AG08396 (cell line): ENCODE data around the gene HBB.
"Not testable (repeated sequence)": the region's sequence is repeated elsewhere in the genome, so short reads cannot be mapped to it uniquely, and the experiment has no call there.

Experiments used
- DNase-seq: peaks from one replicate; pipeline ENCODE4 v3.0.0; 2012; ENCODE audit warnings: low spot score, mixed read lengths

HBB gene

DNA sequence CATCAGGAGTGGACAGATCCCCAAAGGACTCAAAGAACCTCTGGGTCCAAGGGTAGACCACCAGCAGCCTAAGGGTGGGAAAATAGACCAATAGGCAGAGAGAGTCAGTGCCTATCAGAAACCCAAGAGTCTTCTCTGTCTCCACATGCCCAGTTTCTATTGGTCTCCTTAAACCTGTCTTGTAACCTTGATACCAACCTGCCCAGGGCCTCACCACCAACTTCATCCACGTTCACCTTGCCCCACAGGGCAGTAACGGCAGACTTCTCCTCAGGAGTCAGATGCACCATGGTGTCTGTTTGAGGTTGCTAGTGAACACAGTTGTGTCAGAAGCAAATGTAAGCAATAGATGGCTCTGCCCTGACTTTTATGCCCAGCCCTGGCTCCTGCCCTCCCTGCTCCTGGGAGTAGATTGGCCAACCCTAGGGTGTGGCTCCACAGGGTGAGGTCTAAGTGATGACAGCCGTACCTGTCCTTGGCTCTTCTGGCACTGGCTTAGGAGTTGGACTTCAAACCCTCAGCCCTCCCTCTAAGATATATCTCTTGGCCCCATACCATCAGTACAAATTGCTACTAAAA is at the start of gene HBB:
Gene HBB, minus strand, starts transcription at position 340 of the 579 bp plus-strand sequence. Its CDS starts 50 bp downstream, at position 290.
- DNase-seq = no peak

DNA sequence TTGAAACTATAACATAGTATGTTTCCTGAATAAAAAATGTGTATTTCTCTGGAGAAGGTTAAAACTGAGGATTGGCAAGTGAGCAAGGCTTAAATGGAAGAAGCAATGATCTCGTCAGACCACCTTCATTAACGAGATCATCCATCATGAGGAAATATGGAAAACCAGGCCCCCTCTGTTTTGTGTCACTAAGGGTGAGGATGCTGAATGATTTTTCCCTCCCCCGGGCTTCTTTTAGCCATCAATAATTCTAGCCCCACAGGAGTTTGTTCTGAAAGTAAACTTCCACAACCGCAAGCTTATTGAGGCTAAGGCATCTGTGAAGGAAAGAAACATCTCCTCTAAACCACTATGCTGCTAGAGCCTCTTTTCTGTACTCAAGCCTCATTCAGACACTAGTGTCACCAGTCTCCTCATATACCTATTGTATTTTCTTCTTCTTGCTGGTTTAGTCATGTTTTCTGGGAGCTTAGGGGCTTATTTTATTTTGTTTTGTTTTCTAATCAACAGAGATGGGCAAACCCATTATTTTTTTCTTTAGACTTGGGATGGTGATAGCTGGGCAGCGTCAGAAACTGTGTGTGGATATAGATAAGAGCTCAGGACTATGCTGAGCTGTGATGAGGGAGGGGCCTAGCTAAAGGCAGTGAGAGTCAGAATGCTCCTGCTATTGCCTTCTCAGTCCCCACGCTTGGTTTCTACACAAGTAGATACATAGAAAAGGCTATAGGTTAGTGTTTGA is 48.7 kb upstream of the HBB start:
- DNase-seq = no peak

DNA sequence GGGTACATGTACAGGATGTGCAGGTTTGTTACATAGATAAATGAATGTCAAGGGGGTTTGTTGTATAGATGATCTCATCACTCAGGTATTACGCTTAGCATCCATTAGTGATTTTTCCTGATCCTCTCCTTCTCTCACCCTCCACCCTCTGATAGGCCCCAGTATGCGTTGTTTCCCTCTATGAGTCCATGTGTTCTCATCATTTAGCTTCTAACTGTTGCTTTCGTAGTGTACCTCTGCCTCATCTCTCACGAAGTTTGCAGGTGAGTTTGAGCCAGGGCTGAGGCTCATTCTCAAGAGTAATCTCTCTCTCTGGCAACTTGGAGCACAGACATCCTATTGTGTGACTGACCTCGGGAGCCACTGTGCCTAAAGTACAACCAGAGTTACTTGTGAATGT is 47.5 kb upstream of the HBB start:
- DNase-seq = no peak

DNA sequence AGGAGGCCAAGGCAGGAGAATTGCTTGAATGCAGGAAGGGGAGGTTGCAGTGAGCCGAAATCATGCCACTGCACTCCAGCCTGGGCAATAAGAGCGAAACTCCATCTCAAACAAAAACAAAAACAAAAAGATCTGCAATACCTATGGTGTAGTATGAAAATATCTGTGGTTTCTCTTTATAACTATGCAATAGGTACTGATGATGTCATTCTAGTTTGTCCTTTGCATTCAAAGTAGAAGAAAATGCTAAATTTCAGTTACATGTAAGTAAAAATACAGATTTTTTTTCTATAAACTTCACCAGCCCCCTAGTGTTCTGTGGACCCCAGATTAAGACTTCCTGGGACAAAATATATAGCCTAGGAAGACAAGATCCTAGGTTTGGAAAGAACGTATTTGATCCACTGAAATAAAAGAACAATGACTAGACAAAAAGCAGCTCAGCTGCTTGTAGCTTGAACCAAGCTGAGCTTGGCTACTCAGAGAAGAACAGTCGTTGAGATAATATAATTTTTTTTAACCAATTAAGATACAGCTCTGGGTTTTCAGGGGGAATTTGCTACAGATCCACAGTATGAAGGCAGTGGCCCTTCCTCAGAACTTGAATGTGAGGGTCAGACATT is 45.6 kb upstream of the HBB start:
- no peak for DNase-seq

DNA sequence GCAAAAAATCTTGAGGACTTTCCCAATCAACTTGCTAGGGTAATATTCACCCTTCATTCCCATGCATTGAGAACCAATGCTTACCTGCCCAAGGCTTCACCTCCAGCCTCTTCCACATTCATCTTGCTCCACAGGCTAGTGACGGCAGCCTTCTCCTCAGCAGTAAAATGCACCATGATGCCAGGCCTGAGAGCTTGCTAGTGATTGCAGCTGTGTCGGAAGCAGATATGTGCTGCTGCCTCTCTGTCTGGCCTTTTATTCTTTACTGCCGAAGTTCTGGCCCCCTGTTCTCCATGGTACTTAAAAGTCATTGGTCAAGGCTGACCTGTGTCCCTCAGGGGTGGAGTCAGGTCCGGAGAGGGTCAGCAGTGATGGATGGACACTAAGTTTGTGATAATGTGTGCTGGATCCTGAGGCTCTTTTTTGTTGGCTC is 42.9 kb upstream of the HBB start, which contains the start of gene HBE1:
Gene HBE1, minus strand, starts transcription at position 231 of the 433 bp plus-strand sequence. Its CDS starts 55 bp downstream, at position 176.
- no peak for DNase-seq

DNA sequence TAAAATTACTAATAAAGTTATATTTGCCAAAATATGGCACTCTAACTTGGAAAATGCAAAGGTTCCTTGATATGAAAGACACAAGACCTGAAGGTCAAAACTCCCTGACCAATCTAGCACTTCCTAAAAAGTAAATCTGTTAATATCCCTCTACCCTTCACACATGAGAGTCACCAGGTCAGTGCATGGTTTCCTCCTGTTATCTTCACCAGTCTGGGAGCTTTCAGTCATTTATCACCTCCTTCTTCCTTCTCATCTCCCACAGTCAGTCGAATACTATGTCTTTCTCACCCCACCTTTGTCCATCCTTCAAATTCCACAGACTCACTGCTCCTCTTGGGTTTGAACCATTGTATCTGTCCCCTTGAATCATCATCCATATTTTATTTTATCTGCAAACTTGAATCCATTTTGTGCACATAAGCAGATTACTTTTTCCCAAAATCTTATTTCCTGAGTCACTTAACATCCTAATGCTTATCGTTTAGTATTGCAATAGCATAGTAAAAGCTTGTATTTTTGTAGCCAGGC is 40.2 kb upstream of the HBB start:
- no peak for DNase-seq

DNA sequence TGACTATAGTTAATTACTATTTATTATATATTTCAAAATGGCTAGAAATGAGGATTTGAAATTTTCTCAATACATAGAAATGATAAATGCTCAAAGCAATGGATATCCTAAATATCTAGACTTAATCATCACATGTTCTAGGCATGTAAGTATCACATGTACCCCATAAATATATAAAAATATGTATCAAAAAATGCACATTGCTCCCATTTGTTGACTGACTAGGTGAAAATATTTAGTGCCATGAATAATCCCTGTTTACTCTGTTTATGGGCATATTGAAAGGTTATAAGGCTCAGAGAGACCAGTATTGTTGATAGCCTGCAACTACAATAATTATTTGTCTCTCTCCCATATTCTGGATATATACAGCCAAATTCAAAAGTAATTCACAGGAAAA is 39.7 kb upstream of the HBB start:
- DNase-seq = no peak

DNA sequence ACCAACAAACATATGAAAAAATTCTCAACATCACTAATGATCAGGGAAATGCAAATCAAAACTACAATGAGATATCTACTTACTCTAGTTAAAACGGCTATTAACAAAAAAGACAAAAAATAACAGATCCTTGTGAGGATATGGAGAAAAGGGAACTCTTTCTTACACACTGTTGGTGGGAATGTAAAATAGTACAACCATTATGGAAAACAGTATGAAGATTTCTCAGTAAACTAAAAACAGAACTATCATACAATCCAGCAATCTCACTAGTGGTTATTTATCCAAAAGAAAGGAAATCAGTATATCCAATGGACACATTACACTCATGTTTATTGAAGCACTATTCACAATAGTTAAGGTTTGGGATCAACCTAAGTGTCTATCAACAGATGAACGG is 39.0 kb upstream of the HBB start:
- no peak for DNase-seq

DNA sequence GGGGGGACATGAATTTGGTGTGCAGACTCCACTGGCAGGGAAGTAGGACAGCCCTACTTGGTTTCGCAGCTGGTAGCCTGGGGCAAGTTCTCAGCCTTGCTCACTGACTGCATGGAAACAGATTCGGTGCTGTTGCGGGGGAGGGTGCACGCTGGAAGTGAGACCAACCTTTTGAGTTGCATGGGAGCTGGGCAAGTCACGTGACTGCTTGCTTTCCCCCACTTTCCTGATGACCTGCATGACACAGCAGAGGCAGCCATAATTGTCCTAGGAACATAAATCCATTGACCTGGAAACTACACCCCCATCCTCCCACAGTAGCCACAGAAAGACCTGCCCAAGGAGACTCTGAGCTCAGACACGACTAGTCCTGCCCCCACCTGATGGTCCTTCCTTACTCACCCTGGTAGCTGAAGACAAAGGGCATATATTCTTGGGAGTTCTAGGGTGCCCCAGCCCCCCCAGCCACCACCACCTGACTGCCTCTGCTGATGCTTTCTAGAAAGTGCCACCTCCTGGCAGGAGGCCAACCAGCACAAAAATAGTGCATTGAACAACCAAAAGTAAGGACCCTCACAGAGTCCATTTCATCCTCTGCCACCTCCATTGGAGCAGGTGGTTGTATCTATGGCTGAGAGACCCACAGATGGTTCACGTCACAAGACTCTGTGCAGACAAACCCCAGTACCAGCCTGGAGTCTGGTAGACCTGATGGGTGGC is 31.8 kb upstream of the HBB start:
- no peak for DNase-seq

DNA sequence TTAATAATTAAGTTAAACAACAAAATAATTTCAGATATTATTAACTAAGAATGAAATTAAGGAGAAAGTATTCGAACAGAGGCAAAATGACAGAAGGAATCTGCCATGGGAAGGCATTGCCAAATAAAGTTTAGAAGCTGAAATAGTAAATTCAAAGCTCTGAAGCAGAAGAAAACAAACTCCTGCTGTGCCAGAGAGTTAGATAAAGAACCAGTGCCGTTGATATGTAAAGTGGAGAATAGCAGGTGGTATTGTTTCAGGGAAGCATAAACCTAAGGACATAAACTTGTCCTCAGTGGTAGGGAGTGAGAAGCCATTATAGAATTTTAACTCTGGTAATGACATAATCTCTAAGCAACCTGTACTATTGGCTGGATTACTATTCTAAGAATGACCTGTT is 30.4 kb upstream of the HBB start:
- no peak for DNase-seq

DNA sequence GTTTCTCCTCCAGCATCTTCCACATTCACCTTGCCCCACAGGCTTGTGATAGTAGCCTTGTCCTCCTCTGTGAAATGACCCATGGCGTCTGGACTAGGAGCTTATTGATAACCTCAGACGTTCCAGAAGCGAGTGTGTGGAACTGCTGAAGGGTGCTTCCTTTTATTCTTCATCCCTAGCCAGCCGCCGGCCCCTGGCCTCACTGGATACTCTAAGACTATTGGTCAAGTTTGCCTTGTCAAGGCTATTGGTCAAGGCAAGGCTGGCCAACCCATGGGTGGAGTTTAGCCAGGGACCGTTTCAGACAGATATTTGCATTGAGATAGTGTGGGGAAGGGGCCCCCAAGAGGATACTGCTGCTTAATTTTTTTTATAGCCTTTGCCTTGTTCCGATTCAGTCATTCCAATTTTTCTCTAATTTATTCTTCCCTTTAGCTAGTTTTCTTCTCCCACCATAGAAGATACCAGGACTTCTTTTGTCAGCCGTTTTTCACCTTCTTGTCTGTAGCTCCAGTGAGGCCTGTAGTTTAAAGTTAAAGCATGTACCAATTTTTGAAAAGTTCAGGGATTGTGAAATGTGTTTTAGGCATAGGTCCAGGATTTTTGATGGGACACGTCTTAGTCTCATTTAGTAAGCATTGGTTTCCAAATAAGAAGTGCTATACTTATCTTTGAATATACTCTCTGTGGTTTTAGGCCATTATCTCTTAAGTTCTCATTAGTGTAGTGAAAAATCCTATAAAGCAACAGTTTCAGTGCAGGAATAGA is 28.0 kb upstream of the HBB start, which contains the start of gene HBG2:
Gene HBG2, minus strand, starts transcription at position 136 of the 768 bp plus-strand sequence. Its CDS starts 53 bp downstream, at position 83.
- DNase-seq = not testable (repeated sequence)

DNA sequence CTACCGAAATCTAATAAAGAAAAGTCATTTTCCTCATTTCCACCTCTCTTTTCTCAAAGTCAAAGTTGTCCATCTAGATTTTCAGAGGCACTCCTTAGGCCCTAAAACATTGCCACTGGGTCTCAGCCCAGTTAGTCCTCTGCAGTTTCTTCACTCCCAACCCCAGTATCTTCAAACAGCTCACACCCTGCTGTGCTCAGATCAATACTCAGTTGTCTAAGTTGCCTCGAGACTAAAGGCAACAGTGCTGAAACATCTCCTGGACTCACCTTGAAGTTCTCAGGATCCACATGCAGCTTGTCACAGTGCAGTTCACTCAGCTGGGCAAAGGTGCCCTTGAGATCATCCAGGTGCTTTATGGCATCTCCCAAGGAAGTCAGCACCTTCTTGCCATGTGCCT is 27.2 kb upstream of the HBB start:
- DNase-seq = not testable (repeated sequence)

DNA sequence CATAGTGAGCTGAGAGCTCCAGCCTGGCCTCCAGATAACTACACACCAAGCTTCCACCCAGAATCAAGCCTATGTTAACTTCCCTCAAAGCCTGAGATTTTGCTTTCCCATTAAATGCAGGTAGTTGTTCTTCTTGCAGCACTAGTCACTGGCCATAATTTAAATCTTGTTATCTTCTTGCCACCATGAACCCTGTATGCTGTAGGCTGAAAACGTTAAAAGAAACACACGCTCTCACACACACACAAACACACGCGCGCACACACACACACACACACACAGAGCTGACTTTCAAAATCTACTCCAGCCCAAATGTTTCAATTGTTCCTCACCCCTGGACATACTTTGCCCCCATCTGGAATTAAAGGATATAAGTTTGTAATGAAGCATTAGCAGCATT is 26.6 kb upstream of the HBB start:
- not testable (repeated sequence) for DNase-seq

DNA sequence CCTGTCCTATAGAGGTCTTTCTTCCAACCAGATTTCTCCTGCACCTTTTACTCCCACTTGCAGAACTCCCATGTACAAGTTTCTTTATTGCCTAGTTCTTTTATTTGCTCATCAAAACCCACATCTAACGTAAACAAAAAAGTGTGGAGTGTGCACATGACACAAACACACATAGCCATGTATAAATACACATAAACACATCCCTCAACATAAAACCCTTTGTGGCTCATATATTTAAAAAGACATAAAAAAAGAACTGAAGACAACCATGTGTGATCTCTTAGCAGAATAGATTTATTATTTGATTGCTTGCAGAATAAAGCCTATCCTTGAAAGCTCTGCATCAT is 26.0 kb upstream of the HBB start:
- no peak for DNase-seq

DNA sequence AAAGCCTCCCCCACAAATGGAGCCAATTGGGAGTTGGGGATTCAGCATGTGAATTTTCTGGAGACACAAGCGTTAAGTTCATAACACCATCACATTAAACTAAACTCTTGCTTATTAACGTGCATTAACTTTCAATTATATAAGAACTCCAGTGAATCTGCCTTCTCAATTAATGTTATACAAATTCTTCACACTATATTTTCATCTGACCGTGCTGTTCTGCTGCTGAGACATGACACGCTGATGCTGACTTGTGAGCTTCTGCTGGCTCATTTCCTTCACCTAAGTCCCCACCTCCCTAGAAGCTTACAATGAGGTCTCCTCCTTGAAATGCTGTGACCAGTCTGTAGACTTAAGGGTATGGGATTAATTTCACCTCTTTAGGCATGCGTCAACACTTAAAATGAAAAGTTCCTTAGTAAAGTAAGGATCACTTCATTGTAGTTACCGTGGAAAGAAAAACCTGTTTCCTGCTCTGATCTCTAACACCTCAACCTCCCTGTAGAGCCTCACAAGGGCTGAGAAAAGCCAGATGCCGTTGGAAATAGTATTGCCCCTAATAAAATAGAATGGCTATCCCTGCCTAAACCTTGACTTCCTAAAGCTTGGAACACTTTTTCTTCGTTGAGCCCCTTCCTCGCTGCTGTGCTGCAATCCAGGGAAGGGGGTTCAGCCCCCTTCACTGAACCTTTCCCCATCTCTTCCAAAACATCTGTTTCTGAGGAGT is 25.5 kb upstream of the HBB start:
- no peak for DNase-seq

DNA sequence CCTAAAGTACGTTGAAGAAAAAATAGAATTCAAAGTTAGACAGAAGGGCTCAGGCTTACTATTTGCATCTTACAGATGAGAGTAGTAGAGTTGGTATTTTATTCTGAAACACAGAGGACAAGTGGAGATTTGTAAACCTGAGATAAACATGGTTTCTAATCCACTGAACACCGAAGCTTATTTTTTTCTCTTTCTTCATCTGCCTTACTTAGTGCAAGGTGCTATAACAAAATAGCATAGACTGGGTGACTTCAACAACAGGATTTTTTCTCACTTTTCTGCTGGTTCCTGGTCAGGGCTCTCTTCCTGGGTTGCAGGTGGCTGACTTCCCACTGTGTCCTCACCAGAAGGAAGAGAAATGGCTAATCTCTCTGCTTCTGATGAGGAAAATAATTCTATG is 24.9 kb upstream of the HBB start:
- DNase-seq = no peak

DNA sequence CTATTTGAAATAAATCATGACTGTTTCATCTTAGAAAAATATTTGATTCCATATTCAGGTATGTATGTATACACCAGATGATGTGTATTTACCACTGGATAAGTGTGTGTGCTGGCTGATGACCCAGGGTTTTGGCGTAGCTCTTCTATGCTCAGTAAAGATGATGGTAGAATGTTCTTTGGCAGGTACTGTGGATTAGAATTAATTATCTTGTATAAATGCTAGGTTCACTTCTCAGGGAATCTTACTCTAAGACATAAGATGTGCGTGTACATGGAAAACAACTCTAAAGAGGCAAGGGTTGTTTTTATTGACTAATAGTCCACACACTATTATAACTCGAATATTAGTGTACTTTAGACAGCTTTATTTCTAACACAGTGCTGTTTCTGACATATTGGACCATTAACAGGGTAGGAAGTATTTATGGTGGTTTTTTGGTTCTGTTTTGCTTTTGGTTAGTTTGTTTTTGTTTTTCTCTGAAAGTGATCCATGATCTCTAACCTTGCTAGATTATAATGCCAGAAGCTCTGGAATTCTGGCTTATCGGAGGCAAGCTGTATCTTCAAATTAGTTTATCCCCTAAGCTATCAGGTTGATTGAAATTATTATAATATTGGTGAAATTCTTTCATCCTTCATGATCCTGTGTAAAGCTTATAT is 23.8 kb upstream of the HBB start:
- no peak for DNase-seq

DNA sequence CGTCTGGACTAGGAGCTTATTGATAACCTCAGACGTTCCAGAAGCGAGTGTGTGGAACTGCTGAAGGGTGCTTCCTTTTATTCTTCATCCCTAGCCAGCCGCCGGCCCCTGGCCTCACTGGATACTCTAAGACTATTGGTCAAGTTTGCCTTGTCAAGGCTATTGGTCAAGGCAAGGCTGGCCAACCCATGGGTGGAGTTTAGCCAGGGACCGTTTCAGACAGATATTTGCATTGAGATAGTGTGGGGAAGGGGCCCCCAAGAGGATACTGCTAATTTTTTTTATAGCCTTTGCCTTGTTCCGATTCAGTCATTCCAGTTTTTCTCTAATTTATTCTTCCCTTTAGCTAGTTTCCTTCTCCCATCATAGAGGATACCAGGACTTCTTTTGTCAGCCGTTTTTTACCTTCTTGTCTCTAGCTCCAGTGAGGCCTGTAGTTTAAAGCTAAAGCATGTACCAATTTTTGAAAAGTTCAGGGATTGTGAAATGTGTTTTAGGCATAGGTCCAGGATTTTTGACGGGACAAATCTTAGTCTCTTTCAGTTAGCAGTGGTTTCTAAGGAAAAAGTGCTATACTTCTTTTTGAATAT is 23.0 kb upstream of the HBB start, which contains the start of gene HBG1:
Gene HBG1, minus strand, starts transcription at position 51 of the 590 bp plus-strand sequence. CDS start 53 bp downstream, outside the sequence.
- DNase-seq = not testable (repeated sequence)

DNA sequence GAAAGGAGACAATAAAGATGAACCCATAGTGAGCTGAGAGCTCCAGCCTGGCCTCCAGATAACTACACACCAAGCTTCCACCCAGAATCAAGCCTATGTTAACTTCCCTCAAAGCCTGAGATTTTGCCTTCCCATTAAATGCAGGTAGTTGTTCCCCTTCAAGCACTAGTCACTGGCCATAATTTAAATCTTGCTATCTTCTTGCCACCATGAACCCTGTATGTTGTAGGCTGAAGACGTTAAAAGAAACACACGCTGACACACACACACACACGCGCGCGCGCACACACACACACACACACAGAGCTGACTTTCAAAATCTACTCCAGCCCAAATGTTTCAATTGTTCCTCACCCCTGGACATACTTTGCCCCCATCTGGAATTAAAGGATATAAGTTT is 21.6 kb upstream of the HBB start:
- DNase-seq = not testable (repeated sequence)
